HEK293 (cell line): Measurements from ENCODE around the gene PRIMPOL.
A peak's percentile ranks its signal among the peaks of the same experiment; 100 is the strongest.

Experiments used
- CTCF ChIA-PET: fragments of 350-600 bp; formaldehyde crosslinking; extraction: SDS; loops from one replicate; lab custom pipeline; 2021; ENCODE audit warnings: antibody characterized with exemption; lab: Yijun Ruan, JAX
- POLR2A ChIA-PET: fragments of 300-600 bp; formaldehyde crosslinking; extraction: SDS; loops from one replicate; lab custom pipeline; 2020; ENCODE audit warnings: antibody characterized with exemption, inconsistent platforms; lab: Yijun Ruan, JAX
- H3K27ac ChIP-seq: fragments of 200-500 bp; sonication (Bioruptor generic); 2 replicates; pipeline ENCODE4 v1.5.1; 2014; ENCODE audit warnings: low read depth, low read length, control low read depth, inconsistent platforms; ENCODE audit errors: extremely low read depth
- H3K36me3 ChIP-seq, 2 experiments: fragments of 200-500 bp in 1 of 2; sonication (Bioruptor generic) in 1 of 2; 1 replicate in 1 of 2; 2 replicates in 1 of 2; pipeline ENCODE4 v1.5.1; 2014 to 2017; ENCODE audit warnings: inconsistent platforms in 2 of 2, low read length in 2 of 2; ENCODE audit not compliant: control insufficient read depth in 2 of 2, insufficient read depth in 1 of 2
- H3K4me1 ChIP-seq: fragments of 200-500 bp; sonication (Bioruptor generic); 2 replicates; pipeline ENCODE4 v1.5.1; 2014; ENCODE audit warnings: mild to moderate bottlenecking, low read length, inconsistent platforms; ENCODE audit not compliant: control insufficient read depth, insufficient read depth
- H3K4me3 ChIP-seq: 2 replicates; pipeline ENCODE4 v1.5.1; 2011; ENCODE audit warnings: low read depth, mild to moderate bottlenecking, control low read depth, low read length, moderate library complexity
- H3K9me3 ChIP-seq: fragments of 200-500 bp; sonication (Bioruptor generic); 2 replicates; pipeline ENCODE4 v1.5.1; 2014; ENCODE audit warnings: low read depth, low read length, inconsistent platforms; ENCODE audit not compliant: control insufficient read depth, insufficient read depth
- EGR2 ChIP-seq: fragments of 450-650 bp; formaldehyde crosslinking; IDR thresholded peaks from 2 replicates; pipeline ENCODE4 v1.5.1; 2016; ENCODE audit warnings: low read depth, missing biosample characterization, missing genetic modification characterization
- IKZF3 ChIP-seq: fragments of 450-650 bp; IDR thresholded peaks from 2 replicates; pipeline ENCODE4 v1.5.0; 2018; ENCODE audit warnings: missing biosample characterization, mild to moderate bottlenecking, missing genetic modification characterization, moderate library complexity
- MYNN ChIP-seq: fragments of 450-650 bp; formaldehyde crosslinking; IDR thresholded peaks from 2 replicates; pipeline ENCODE4 v1.5.1; 2016; ENCODE audit warnings: missing biosample characterization, missing genetic modification characterization, borderline replicate concordance
- SP2 ChIP-seq: fragments of 450-650 bp; formaldehyde crosslinking; IDR thresholded peaks from 2 replicates; pipeline ENCODE4 v1.5.1; 2016; ENCODE audit warnings: missing biosample characterization, missing genetic modification characterization
- ZBTB8A ChIP-seq: fragments of 450-650 bp; formaldehyde crosslinking; IDR thresholded peaks from 2 replicates; pipeline ENCODE4 v1.5.1; 2016; ENCODE audit warnings: missing biosample characterization, missing genetic modification characterization
- ZFHX2 ChIP-seq: fragments of 450-650 bp; formaldehyde crosslinking; conservative IDR thresholded peaks from 2 replicates; pipeline ENCODE4 v1.5.1; 2016; ENCODE audit warnings: missing biosample characterization, missing genetic modification characterization
- ZNF366 ChIP-seq: fragments of 450-650 bp; formaldehyde crosslinking; conservative IDR thresholded peaks from 2 replicates; pipeline ENCODE4 v1.5.1; 2016; ENCODE audit warnings: missing biosample characterization, missing genetic modification characterization
- ZNF394 ChIP-seq: fragments of 450-650 bp; formaldehyde crosslinking; IDR thresholded peaks from 2 replicates; pipeline ENCODE4 v1.5.1; 2016; ENCODE audit warnings: missing biosample characterization, missing genetic modification characterization, mild to moderate bottlenecking, moderate library complexity, borderline replicate concordance
- ZNF423 ChIP-seq: fragments of 450-650 bp; formaldehyde crosslinking; IDR thresholded peaks from 2 replicates; pipeline ENCODE4 v1.5.1; 2016; ENCODE audit warnings: missing biosample characterization, missing genetic modification characterization
- ZNF518A ChIP-seq: fragments of 450-650 bp; formaldehyde crosslinking; conservative IDR thresholded peaks from 2 replicates; pipeline ENCODE4 v1.5.1; 2016; ENCODE audit warnings: low read depth, missing biosample characterization, missing genetic modification characterization
- ZSCAN30 ChIP-seq: fragments of 450-650 bp; IDR thresholded peaks from 2 replicates; pipeline ENCODE4 v1.5.1; 2018; ENCODE audit warnings: missing biosample characterization, mild to moderate bottlenecking, missing genetic modification characterization, moderate library complexity
- TF ChIP-seq, protein P1 (sequence below): fragments of 450-650 bp; formaldehyde crosslinking; IDR thresholded peaks from 2 replicates; pipeline ENCODE4 v1.5.1; 2016; ENCODE audit warnings: missing biosample characterization, missing genetic modification characterization
- TF ChIP-seq, protein P2 (sequence below): fragments of 450-650 bp; formaldehyde crosslinking; optimal IDR thresholded peaks from 2 replicates; pipeline ENCODE3; 2016; ENCODE audit warnings: missing biosample characterization, mild to moderate bottlenecking, missing genetic modification characterization
- TF ChIP-seq, protein P3 (sequence below): fragments of 450-650 bp; formaldehyde crosslinking; IDR thresholded peaks from 2 replicates; pipeline ENCODE4 v1.5.1; 2016; ENCODE audit warnings: missing biosample characterization, missing genetic modification characterization
- TF ChIP-seq, protein P4 (sequence below): fragments of 450-650 bp; formaldehyde crosslinking; IDR thresholded peaks from 2 replicates; pipeline ENCODE4 v1.5.1; 2017; ENCODE audit warnings: missing biosample characterization, missing genetic modification characterization
- TF ChIP-seq, protein P5 (sequence below): fragments of 450-650 bp; formaldehyde crosslinking; conservative IDR thresholded peaks from 2 replicates; pipeline ENCODE4 v1.5.1; 2016; ENCODE audit warnings: low read depth, missing biosample characterization, missing genetic modification characterization

Gene PRIMPOL, protein sequence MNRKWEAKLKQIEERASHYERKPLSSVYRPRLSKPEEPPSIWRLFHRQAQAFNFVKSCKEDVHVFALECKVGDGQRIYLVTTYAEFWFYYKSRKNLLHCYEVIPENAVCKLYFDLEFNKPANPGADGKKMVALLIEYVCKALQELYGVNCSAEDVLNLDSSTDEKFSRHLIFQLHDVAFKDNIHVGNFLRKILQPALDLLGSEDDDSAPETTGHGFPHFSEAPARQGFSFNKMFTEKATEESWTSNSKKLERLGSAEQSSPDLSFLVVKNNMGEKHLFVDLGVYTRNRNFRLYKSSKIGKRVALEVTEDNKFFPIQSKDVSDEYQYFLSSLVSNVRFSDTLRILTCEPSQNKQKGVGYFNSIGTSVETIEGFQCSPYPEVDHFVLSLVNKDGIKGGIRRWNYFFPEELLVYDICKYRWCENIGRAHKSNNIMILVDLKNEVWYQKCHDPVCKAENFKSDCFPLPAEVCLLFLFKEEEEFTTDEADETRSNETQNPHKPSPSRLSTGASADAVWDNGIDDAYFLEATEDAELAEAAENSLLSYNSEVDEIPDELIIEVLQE

DNA sequence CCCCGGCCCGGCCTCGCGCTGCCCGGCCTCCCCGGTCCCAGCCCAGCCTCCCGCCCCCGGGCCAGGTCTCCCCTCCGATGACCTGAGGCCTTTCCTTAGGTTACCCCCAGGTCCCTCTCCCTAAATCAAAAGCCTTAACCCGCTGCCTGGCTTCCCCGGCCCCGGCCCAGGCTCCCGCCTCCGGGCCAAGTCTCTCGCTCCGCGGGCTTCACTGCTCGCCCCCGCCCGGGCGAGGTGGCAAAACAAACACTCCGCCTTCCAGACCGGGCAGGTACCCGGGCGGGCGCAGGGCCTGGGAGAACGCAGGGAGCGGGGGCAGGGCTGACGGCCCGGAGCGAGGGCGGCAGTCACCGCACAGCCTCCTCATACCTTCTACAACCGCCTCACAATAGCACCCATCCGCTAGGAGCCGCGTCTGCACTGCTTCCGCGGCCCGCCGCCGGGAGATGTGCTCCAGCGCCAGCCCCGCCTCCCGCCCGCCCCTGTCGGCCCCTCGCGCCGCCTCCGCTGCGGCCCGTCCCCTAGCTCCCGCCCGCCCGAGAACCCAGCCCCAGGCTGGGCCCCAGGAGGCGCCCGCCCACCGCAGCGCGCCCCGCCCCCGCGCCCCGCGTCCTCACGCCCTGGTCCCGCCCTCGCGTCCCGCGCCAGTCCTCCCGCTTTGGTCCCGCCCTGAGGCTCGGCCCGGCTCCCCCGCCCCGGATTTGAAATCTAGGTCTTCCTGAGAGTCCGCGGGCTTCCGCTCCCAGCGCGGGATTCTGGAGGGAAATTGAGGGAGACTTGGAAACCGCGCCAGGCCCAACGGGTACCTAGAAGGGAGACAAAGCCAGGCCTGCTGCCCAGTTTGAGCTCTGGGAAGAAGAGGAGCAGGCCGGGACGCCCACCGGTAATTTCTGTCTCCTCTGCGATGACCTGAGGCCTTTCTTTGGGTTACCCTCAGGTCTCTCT, at the start of gene PRIMPOL, which contains the start of gene CASP3:
PRIMPOL (plus strand) TSS at position 713 of the 945 bp plus-strand sequence. CDS start 7,403 bp downstream, outside the sequence.
CASP3 (minus strand) TSS at position 422 of the 945 bp plus-strand sequence. CDS start 10,994 bp downstream, outside the sequence.
- Histone ChIP-seq H3K4me1 (peaks cover 18% of the 10 kb centered on the region), H3K27ac (peak within 1 kb of the TSS; percentile 91), H3K36me3 (peaks cover 0 to 6% of the 10 kb centered on the region in 2 experiments; a peak in 1 of 3 replicates), H3K4me3 (peak within 1 kb of the TSS; percentile 82), H3K9me3 (no peaks in the 10 kb centered on the region)
- CTCF ChIA-PET, result interaction anchor here (0.7 kb wide), 2 partner anchors 10 to 98 kb away, joined by 3 to 5 read pairs; no protein-coding TSS in a partner anchor
- POLR2A ChIA-PET, result interaction anchor here (0.6 to 2.8 kb wide), 17 partner anchors 10 to 791 kb away, joined by 3 to 21 read pairs (median 4); partner anchors contain the start of genes CENPU and IRF2
- TF ChIP-seq ZNF518A (tag by site-specific recombination) (0 out of 2 replicates have a peak, but pooled peaks have one; percentile 33), ZFHX2 (peak; percentile 94), EGR2 (tag by site-specific recombination) (peak; percentile 85), ZNF423 (0 out of 2 replicates have a peak, but pooled peaks have one; percentile 16), ZNF394 (0 out of 2 replicates have a peak, but pooled peaks have one; percentile 13), IKZF3 (tag by site-specific recombination) (peak; percentile 84), MYNN (tag by site-specific recombination) (no peak), ZSCAN30 (0 out of 2 replicates have a peak, but pooled peaks have one; percentile 11), ZBTB8A (tag by site-specific recombination) (peak; percentile 76), ZNF366 (tag by site-specific recombination) (no peak), SP2 (tag by site-specific recombination) (peak; percentile 59)
- TF ChIP-seq, protein P1, sequence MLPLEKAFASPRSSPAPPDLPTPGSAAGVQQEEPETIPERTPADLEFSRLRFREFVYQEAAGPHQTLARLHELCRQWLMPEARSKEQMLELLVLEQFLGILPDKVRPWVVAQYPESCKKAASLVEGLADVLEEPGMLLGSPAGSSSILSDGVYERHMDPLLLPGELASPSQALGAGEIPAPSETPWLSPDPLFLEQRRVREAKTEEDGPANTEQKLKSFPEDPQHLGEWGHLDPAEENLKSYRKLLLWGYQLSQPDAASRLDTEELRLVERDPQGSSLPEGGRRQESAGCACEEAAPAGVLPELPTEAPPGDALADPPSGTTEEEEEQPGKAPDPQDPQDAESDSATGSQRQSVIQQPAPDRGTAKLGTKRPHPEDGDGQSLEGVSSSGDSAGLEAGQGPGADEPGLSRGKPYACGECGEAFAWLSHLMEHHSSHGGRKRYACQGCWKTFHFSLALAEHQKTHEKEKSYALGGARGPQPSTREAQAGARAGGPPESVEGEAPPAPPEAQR (tag by site-specific recombination), result no peak
- TF ChIP-seq, protein P2, sequence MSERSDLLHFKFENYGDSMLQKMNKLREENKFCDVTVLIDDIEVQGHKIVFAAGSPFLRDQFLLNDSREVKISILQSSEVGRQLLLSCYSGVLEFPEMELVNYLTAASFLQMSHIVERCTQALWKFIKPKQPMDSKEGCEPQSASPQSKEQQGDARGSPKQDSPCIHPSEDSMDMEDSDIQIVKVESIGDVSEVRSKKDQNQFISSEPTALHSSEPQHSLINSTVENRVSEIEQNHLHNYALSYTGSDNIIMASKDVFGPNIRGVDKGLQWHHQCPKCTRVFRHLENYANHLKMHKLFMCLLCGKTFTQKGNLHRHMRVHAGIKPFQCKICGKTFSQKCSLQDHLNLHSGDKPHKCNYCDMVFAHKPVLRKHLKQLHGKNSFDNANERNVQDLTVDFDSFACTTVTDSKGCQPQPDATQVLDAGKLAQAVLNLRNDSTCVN (tag by site-specific recombination), result peak; percentile 83
- TF ChIP-seq, protein P3, sequence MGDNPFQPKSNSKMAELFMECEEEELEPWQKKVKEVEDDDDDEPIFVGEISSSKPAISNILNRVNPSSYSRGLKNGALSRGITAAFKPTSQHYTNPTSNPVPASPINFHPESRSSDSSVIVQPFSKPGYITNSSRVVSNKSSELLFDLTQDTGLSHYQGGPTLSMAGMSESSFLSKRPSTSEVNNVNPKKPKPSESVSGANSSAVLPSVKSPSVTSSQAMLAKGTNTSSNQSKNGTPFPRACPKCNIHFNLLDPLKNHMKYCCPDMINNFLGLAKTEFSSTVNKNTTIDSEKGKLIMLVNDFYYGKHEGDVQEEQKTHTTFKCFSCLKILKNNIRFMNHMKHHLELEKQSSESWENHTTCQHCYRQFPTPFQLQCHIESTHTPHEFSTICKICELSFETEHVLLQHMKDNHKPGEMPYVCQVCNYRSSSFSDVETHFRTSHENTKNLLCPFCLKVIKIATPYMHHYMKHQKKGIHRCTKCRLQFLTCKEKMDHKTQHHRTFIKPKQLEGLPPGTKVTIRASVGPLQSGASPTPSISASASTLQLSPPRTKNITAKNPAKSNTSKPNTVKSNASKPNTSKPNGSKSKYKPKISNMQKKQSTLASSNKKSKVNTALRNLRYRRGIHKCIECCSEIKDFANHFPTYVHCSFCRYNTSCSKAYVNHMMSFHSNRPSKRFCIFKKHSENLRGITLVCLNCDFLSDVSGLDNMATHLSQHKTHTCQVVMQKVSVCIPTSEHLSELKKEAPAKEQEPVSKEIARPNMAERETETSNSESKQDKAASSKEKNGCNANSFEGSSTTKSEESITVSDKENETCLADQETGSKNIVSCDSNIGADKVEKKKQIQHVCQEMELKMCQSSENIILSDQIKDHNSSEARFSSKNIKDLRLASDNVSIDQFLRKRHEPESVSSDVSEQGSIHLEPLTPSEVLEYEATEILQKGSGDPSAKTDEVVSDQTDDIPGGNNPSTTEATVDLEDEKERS (tag by site-specific recombination), result no peak
- TF ChIP-seq, protein P4, sequence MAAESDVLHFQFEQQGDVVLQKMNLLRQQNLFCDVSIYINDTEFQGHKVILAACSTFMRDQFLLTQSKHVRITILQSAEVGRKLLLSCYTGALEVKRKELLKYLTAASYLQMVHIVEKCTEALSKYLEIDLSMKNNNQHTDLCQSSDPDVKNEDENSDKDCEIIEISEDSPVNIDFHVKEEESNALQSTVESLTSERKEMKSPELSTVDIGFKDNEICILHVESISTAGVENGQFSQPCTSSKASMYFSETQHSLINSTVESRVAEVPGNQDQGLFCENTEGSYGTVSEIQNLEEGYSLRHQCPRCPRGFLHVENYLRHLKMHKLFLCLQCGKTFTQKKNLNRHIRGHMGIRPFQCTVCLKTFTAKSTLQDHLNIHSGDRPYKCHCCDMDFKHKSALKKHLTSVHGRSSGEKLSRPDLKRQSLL (tag by site-specific recombination), result peak; percentile 46; the same call in 1 of the 2 replicates
- TF ChIP-seq, protein P5, sequence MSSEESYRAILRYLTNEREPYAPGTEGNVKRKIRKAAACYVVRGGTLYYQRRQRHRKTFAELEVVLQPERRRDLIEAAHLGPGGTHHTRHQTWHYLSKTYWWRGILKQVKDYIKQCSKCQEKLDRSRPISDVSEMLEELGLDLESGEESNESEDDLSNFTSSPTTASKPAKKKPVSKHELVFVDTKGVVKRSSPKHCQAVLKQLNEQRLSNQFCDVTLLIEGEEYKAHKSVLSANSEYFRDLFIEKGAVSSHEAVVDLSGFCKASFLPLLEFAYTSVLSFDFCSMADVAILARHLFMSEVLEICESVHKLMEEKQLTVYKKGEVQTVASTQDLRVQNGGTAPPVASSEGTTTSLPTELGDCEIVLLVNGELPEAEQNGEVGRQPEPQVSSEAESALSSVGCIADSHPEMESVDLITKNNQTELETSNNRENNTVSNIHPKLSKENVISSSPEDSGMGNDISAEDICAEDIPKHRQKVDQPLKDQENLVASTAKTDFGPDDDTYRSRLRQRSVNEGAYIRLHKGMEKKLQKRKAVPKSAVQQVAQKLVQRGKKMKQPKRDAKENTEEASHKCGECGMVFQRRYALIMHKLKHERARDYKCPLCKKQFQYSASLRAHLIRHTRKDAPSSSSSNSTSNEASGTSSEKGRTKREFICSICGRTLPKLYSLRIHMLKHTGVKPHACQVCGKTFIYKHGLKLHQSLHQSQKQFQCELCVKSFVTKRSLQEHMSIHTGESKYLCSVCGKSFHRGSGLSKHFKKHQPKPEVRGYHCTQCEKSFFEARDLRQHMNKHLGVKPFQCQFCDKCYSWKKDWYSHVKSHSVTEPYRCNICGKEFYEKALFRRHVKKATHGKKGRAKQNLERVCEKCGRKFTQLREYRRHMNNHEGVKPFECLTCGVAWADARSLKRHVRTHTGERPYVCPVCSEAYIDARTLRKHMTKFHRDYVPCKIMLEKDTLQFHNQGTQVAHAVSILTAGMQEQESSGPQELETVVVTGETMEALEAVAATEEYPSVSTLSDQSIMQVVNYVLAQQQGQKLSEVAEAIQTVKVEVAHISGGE (tag by site-specific recombination), result peak; percentile 58; the same call in 1 of the 2 replicates
